Upper lobe of left lung (tissue), 6 donors: ENCODE results near the gene MCM9. TPM values are rescaled to one million over a fixed set of nuclear protein-coding genes. Genes with fewer than 3 reads are reported as not detected.

ENCODE experiments used
- ATAC-seq, 2 donors: fragments of 200-7000 bp; cut with Tn5 transposase; one replicate each; pipeline ENCODE4 v1.9.1; 2022; ENCODE audit warnings: mild to moderate bottlenecking in 2 of 2, moderate library complexity in 2 of 2; ENCODE audit not compliant: low FRiP score in 2 of 2
- DNase-seq, 2 donors: peaks; one replicate each; pipeline ENCODE4 v3.0.0-alpha.2; 2019 to 2020
- H3K27ac ChIP-seq, 4 donors: fragments of 200-600 bp; sonication (generic); one replicate each; pipeline ENCODE4 v1.5.1; 2016 to 2019
- H3K27me3 ChIP-seq, 4 donors: fragments of 200-600 bp; sonication (generic); one replicate each; pipeline ENCODE4 v1.5.1; 2017 to 2019
- H3K36me3 ChIP-seq, 4 donors: fragments of 200-600 bp; sonication (generic); one replicate each; pipeline ENCODE4 v1.5.1; 2016 to 2019
- H3K4me1 ChIP-seq, 4 donors: fragments of 200-600 bp; sonication (generic); one replicate each; pipeline ENCODE4 v1.5.1; 2018 to 2019
- H3K4me3 ChIP-seq, 4 donors: fragments of 200-600 bp; sonication (generic); one replicate each; pipeline ENCODE4 v1.5.1; 2017 to 2019; ENCODE audit warnings: mild to moderate bottlenecking in 2 of 4, moderate library complexity in 1 of 4
- H3K9me3 ChIP-seq, 4 donors: fragments of 200-600 bp; sonication (generic); one replicate each; pipeline ENCODE4 v1.5.1; 2018 to 2019
- EP300 ChIP-seq, 4 donors: sonication (generic); formaldehyde crosslinking; IDR thresholded peaks; one replicate each; pipeline ENCODE4 v1.5.1; 2017; ENCODE audit warnings: antibody characterized with exemption in 4 of 4, control low read depth in 2 of 4
- POLR2A ChIP-seq, 4 donors: fragments of 450-650 bp; IDR thresholded peaks; one replicate each; pipeline ENCODE4 v1.5.1; 2016 to 2017; ENCODE audit warnings: antibody characterized with exemption in 4 of 4, mild to moderate bottlenecking in 2 of 4
- POLR2AphosphoS5 ChIP-seq, 2 donors: sonication (generic); formaldehyde crosslinking; IDR thresholded peaks; one replicate each; pipeline ENCODE4 v1.5.1; 2017; ENCODE audit warnings: antibody characterized with exemption in 2 of 2
- WGBS, 2 donors: methylation state at CpG; one replicate each; pipeline ENCODE4 v1.1.5; 2017 to 2018; 5-methylcytosine and 5-hydroxymethylcytosine counted together
- total RNA-seq, 6 donors: library from RNA; depleted of rRNA in 4 of 6; stranded (reverse); fragments of >200 nt in 4 of 6; gene quantifications; one replicate each; pipeline versions ENCODE4 v1.1.0 to v1.2.1, GENCODE V29; 2016 to 2021
- TF ChIP-seq, protein P1 (sequence below), 6 experiments: fragments of 450-650 bp in 4 of 6; fragments of 200-600 bp in 2 of 6; sonication (generic) in 2 of 6; IDR thresholded peaks; one replicate each; pipeline ENCODE4 v1.5.1; 2016 to 2019; ENCODE audit warnings: antibody characterized with exemption in 6 of 6
- donor health status: DM: no; HTN: no; CAD: no; lungs with moderate emphysema.
- donor health status: DM: no; HTN: yes; CAD: no; lungs with severe emphysema.

Gene MCM9
- total RNA-seq, 6 donors from 2014 or later: 19.9 to 62.9 (median 21.5) TPM

DNA sequence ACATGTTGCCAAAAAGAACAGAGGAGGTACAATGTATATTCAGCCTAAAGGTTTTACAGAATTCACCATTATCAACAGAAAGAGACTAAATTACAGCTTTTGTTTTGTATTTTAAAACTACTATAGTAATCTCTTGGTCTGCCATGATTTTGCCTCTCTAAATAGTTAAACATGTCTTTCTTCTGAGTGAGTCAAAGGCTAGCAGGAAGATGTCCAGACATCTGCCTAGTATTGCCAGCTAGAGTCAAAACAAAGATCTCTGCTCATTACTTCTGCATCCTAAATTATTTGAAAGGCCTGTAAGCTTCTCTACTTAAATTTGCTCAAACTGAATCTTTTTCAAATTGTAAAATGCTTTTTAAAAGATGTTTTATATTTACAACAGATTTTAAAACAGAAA lies 32.2 kb downstream of the MCM9 start:
- Histone ChIP-seq H3K4me1 (peaks cover 6 to 24% (median 12%) of the 10 kb centered on the region in 4 donors), H3K27me3 (no peaks in the 10 kb centered on the region), H3K36me3 (peaks cover 0 to 51% (median 17%) of the 10 kb centered on the region in 4 donors), H3K9me3 (no peaks in the 10 kb centered on the region), H3K4me3 (no peak overlapping the region), H3K27ac (peak overlapping the region in 1 of 4 donors; percentile 11)
- ATAC-seq (no peak), DNase-seq (no peak)
- TF ChIP-seq POLR2A (IDR thresholded peaks at IDR 0.05) (no peak), EP300 (IDR thresholded peaks at IDR 0.05) (no peak), POLR2AphosphoS5 (IDR thresholded peaks at IDR 0.05) (no peak)
- TF ChIP-seq, protein P1, sequence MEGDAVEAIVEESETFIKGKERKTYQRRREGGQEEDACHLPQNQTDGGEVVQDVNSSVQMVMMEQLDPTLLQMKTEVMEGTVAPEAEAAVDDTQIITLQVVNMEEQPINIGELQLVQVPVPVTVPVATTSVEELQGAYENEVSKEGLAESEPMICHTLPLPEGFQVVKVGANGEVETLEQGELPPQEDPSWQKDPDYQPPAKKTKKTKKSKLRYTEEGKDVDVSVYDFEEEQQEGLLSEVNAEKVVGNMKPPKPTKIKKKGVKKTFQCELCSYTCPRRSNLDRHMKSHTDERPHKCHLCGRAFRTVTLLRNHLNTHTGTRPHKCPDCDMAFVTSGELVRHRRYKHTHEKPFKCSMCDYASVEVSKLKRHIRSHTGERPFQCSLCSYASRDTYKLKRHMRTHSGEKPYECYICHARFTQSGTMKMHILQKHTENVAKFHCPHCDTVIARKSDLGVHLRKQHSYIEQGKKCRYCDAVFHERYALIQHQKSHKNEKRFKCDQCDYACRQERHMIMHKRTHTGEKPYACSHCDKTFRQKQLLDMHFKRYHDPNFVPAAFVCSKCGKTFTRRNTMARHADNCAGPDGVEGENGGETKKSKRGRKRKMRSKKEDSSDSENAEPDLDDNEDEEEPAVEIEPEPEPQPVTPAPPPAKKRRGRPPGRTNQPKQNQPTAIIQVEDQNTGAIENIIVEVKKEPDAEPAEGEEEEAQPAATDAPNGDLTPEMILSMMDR (IDR thresholded peaks at IDR 0.05): no peak

DNA sequence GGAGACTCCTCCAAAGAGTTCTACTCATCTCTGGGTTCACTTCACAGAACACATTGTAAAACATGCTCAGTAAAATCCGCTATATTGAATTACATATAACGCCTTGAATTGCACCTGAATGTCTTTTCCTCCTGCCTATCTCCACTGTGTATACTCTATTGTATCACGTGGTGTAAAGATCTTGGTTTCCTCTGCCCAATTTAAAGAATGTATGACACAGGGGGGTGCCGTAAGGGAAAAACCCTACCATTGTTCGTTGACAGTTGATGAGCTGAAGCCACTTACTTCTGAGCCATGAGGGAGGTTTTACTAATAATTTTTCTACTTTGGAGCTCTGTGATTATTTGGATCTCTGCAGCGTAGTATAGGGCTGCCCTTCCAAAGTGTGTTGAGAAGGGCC lies 35.0 kb downstream of the MCM9 start:
- no peak for DNase-seq
- Histone ChIP-seq H3K4me1 (peaks cover 22 to 45% (median 33%) of the 10 kb centered on the region in 4 donors), H3K9me3 (no peaks in the 10 kb centered on the region), H3K4me3 (no peak overlapping the region), H3K27me3 (no peaks in the 10 kb centered on the region), H3K36me3 (peaks cover 0 to 26% (median 4%) of the 10 kb centered on the region in 4 donors), H3K27ac (peak overlapping the region in 1 of 4 donors; percentile 13)
- WGBS, 2 donors: 68 to 76% methylated on average over 6 of the region's 6 CpGs
- TF ChIP-seq POLR2A (IDR thresholded peaks at IDR 0.05) (no peak), POLR2AphosphoS5 (IDR thresholded peaks at IDR 0.05) (no peak), EP300 (IDR thresholded peaks at IDR 0.05) (no peak)
- TF ChIP-seq, protein P1 (IDR thresholded peaks at IDR 0.05): no peak
- ATAC-seq: no peak

DNA sequence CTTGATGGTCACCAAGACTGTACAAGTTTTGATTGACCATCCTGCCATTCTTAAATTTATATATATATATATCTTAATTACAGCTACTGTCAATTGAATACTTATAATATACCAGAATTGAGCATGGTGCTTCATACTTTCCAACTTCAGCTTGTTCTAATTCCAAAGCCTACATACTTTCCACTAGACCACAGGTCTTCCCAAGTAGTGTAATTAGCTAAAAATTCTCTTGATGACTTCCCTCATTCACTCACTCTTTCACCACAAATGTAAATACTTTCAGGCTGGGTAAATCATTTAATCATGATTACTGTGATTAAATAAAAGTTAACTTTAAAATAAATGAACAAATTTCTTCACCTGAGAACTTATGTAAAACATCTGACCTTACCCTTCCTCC lies 37.6 kb downstream of the MCM9 start:
- ATAC-seq: no peak
- Histone ChIP-seq H3K4me1 (peaks cover 20 to 51% (median 38%) of the 10 kb centered on the region in 4 donors), H3K36me3 (peaks cover 0 to 5% (median 0%) of the 10 kb centered on the region in 4 donors)

DNA sequence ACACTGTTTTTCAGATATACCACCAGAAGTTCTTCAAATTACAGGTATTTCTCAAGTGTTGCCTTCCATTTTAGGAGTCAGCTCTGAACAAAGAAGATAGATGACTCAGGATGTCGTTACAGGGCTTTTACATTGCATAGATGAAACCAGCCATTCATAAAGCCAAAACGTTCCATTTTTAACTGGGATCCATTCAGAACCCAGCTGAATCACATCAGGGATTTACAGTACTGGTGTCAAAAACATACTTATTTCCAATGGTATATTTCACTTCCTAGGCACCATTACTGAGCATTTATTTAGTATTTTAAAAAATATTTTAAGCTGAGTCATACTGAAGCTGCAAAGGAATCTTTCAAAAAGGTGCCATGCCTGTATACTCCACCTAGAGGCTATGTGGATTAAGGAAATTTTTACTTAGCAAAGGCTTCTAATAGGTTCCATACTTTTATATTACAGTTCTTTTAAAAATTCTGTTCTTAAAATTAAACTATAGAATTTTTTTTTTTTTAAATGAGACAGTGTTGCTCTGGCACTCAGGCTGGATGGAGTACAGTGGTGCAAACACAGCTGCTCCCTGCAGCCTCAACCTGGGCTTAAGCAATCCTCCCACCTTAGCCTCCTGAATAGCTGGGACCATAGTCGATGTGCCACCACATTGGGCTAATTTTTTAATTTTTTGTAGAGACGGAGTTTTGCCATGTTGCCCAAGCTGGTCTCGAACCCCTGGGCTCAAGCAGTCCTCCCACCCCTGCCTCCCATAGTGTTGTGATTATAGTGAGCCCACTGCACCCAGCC lies 38.4 kb downstream of the MCM9 start:
- H3K27me3 ChIP-seq: no peaks in the 10 kb centered on the region
- peak overlapping the region in 1 of 4 donors; percentile 73 for H3K4me3 ChIP-seq
- peak overlapping the region in 2 of 4 donors; percentile 14 to 51 for H3K27ac ChIP-seq
- no peaks in the 10 kb centered on the region for H3K36me3 ChIP-seq
- 65 to 70% methylated on average over 5 of the region's 5 CpGs for WGBS, 2 donors
- ATAC-seq (no peak), DNase-seq (no peak)
- H3K9me3 ChIP-seq: no peaks in the 10 kb centered on the region
- TF ChIP-seq, protein P1 (IDR thresholded peaks at IDR 0.05): peak in 3 of 6 experiments; percentile 23 to 30 (median 28)
- TF ChIP-seq POLR2AphosphoS5 (IDR thresholded peaks at IDR 0.05): no peak
- peaks cover 29 to 58% (median 46%) of the 10 kb centered on the region in 4 donors for H3K4me1 ChIP-seq

More for the DNA sequence above, 37.6 kb downstream of the MCM9 start:
- H3K27ac ChIP-seq: no peak overlapping the region
- H3K9me3 ChIP-seq: no peaks in the 10 kb centered on the region
- no peaks in the 10 kb centered on the region for H3K27me3 ChIP-seq
- TF ChIP-seq EP300 (IDR thresholded peaks at IDR 0.05) (no peak), POLR2A (IDR thresholded peaks at IDR 0.05) (no peak), POLR2AphosphoS5 (IDR thresholded peaks at IDR 0.05) (no peak)
- TF ChIP-seq, protein P1 (IDR thresholded peaks at IDR 0.05): no peak
- DNase-seq: no peak
- no peak overlapping the region for H3K4me3 ChIP-seq
